HCT116 (cell line): ENCODE measurements around the gene MAP2K3. TPM values are rescaled to one million over a fixed set of nuclear protein-coding genes. Genes with fewer than 3 reads are reported as not detected.

Experiments
- ATAC-seq: fragments of 200-7000 bp; cut with Tn5 transposase; 2 replicates; pipeline ENCODE4 v1.9.1; 2020; ENCODE audit warnings: mild to moderate bottlenecking, moderate library complexity
- BruUV-seq: library from RNA; stranded (reverse); fragments of 400-500 nt; replicated peaks from 2 replicates; lab custom pipeline; 2021; lab: Mats Ljungman, UMichigan
- CTCF ChIA-PET: fragments of 300-600 bp; sonication (Branson Sonifier 250); formaldehyde crosslinking; loops from one replicate; lab custom pipeline; 2021; ENCODE audit warnings: antibody characterized with exemption; lab: Charles Lee
- POLR2A ChIA-PET: fragments of 300-600, 350-600 bp; sonication (Branson Sonifier 250); formaldehyde crosslinking; loops from one replicate; lab custom pipeline; 2021; ENCODE audit warnings: antibody characterized with exemption; lab: Charles Lee
- RAD21 ChIA-PET, 2 experiments: fragments of 300-600 bp; sonication (Branson Sonifier 250); formaldehyde crosslinking; loops; one replicate each; lab custom pipeline; 2023; ENCODE audit warnings: low total read pairs in 2 of 2; ENCODE audit not compliant: uncharacterized antibody in 2 of 2, unreplicated experiment in 2 of 2, low non-redundant PET in 1 of 2; lab: Charles Lee
- DNase-seq: peaks from one replicate; pipeline ENCODE4 v3.0.0-alpha.2; 2010; ENCODE audit warnings: low read depth, low spot score
- H2AFZ ChIP-seq: fragments of 200-600 bp; shearing (Covaris generic), sonication (generic); 2 replicates; pipeline ENCODE4 v1.6.1; 2017; ENCODE audit warnings: low read depth, mixed run types, mixed read lengths, antibody characterized with exemption, low read length; ENCODE audit not compliant: poor library complexity, severe bottlenecking
- H3K27ac ChIP-seq: 2 replicates; pipeline ENCODE4 v1.5.1; 2012; ENCODE audit warnings: low read depth, low read length
- H3K27me3 ChIP-seq: fragments of 200-600 bp; sonication (generic); 2 replicates; pipeline ENCODE4 v1.6.1; 2016; ENCODE audit warnings: mixed run types, low read length, mixed read lengths; ENCODE audit not compliant: insufficient read depth
- H3K36me3 ChIP-seq, 2 experiments: fragments of 200-500 bp in 1 of 2; fragments of 200-600 bp in 1 of 2; sonication (Bioruptor generic) in 1 of 2; sonication (generic) in 1 of 2; 2 replicates each; pipeline versions ENCODE4 v1.5.1 to v1.6.1; 2014 to 2016; ENCODE audit warnings: low read length in 2 of 2, inconsistent platforms in 1 of 2, mixed read lengths in 1 of 2, mixed run types in 1 of 2; ENCODE audit not compliant: insufficient read depth in 2 of 2, control insufficient read depth in 1 of 2
- H3K4me1 ChIP-seq, 2 experiments: fragments of 200-600 bp in 1 of 2; sonication (generic) in 1 of 2; 2 replicates each; pipeline versions ENCODE4 v1.5.1 to v1.6.1; 2012 to 2017; ENCODE audit warnings: low read length in 2 of 2, inconsistent platforms in 1 of 2, mild to moderate bottlenecking in 1 of 2, mixed read lengths in 1 of 2, mixed run types in 1 of 2, moderate library complexity in 1 of 2; ENCODE audit not compliant: insufficient read depth in 2 of 2, control insufficient read depth in 1 of 2
- H3K4me2 ChIP-seq: fragments of 200-600 bp; sonication (generic); 2 replicates; pipeline ENCODE4 v1.6.1; 2017; ENCODE audit warnings: mixed run types, low read length, mixed read lengths
- H3K4me3 ChIP-seq, 2 experiments: fragments of 200-600 bp in 1 of 2; sonication (generic) in 1 of 2; replicated peaks in 1 of 2; 2 replicates each; pipeline ENCODE4 v1.5.1; 2011 to 2016; ENCODE audit warnings: low read length in 2 of 2, control low read depth in 1 of 2, low read depth in 1 of 2, mild to moderate bottlenecking in 1 of 2, mixed read lengths in 1 of 2, mixed run types in 1 of 2
- H3K79me2 ChIP-seq: fragments of 200-600 bp; sonication (generic); 2 replicates; pipeline ENCODE4 v1.6.1; 2017; ENCODE audit warnings: mild to moderate bottlenecking, mixed run types, low read length, moderate library complexity, mixed read lengths; ENCODE audit not compliant: insufficient read depth
- H3K9ac ChIP-seq: fragments of 200-600 bp; sonication (generic); 2 replicates; pipeline ENCODE4 v1.6.1; 2016; ENCODE audit warnings: low read length, mixed read lengths
- H3K9me2 ChIP-seq: fragments of 200-600 bp; sonication (generic), shearing (Covaris generic); 2 replicates; pipeline ENCODE4 v1.6.1; 2017; ENCODE audit warnings: mixed run types, mild to moderate bottlenecking, moderate library complexity; ENCODE audit not compliant: insufficient read depth
- H3K9me3 ChIP-seq, 2 experiments: fragments of 200-500 bp in 1 of 2; fragments of 200-600 bp in 1 of 2; sonication (Bioruptor generic) in 1 of 2; sonication (generic) in 1 of 2; 2 replicates each; pipeline ENCODE4 v1.6.1; 2014 to 2017; ENCODE audit warnings: low read length in 2 of 2, mixed read lengths in 2 of 2, inconsistent platforms in 1 of 2, low read depth in 1 of 2, mild to moderate bottlenecking in 1 of 2, mixed run types in 1 of 2, moderate library complexity in 1 of 2; ENCODE audit not compliant: control insufficient read depth in 1 of 2, insufficient read depth in 1 of 2
- H4K20me1 ChIP-seq: fragments of 200-600 bp; sonication (generic), shearing (Covaris generic); 2 replicates; pipeline ENCODE4 v1.6.1; 2017; ENCODE audit warnings: mixed run types, mild to moderate bottlenecking, moderate library complexity; ENCODE audit not compliant: insufficient read depth
- CBX3 ChIP-seq: IDR thresholded peaks from 2 replicates; pipeline ENCODE4 v1.6.1; 2012; ENCODE audit warnings: low read depth
- CEBPB ChIP-seq: IDR thresholded peaks from 2 replicates; pipeline ENCODE4 v1.6.1; 2012; ENCODE audit warnings: low read depth
- EGR1 ChIP-seq: IDR thresholded peaks from 2 replicates; pipeline ENCODE4 v1.6.1; 2012; ENCODE audit warnings: low read depth
- EZH2phosphoT487 ChIP-seq: fragments of 200-600 bp; IDR thresholded peaks from 2 replicates; pipeline ENCODE4 v1.6.1; 2018; ENCODE audit warnings: antibody characterized with exemption, borderline replicate concordance
- FOSL1 ChIP-seq: IDR thresholded peaks from 2 replicates; pipeline ENCODE4 v1.6.1; 2012; ENCODE audit warnings: low read depth
- JUND ChIP-seq: IDR thresholded peaks from 2 replicates; pipeline ENCODE4 v1.6.1; 2012
- POLR2A ChIP-seq: IDR thresholded peaks from 2 replicates; pipeline ENCODE4 v1.7.0; 2011; ENCODE audit warnings: borderline replicate concordance; ENCODE audit not compliant: insufficient read depth, insufficient read length; ENCODE audit errors: extremely low read depth
- POLR2AphosphoS5 ChIP-seq: IDR thresholded peaks from 2 replicates; pipeline ENCODE4 v1.6.1; 2011; ENCODE audit warnings: mild to moderate bottlenecking, low read depth, low read length, moderate library complexity
- RAD21 ChIP-seq: IDR thresholded peaks from 2 replicates; pipeline ENCODE4 v1.6.1; 2012; ENCODE audit warnings: low read depth, mild to moderate bottlenecking
- SP1 ChIP-seq: IDR thresholded peaks from 2 replicates; pipeline ENCODE4 v1.6.1; 2012; ENCODE audit warnings: low read depth
- SRF ChIP-seq: IDR thresholded peaks from 2 replicates; pipeline ENCODE4 v1.6.1; 2012; ENCODE audit warnings: low read depth
- TCF7L2 ChIP-seq: IDR thresholded peaks from 2 replicates; pipeline ENCODE4 v1.7.0; 2011; ENCODE audit warnings: borderline replicate concordance, inconsistent platforms; ENCODE audit not compliant: insufficient read depth, insufficient read length; ENCODE audit errors: extremely low read depth
- YY1 ChIP-seq: IDR thresholded peaks from 2 replicates; pipeline ENCODE4 v1.6.1; 2011; ENCODE audit warnings: low read length, low read depth, moderate library complexity, mild to moderate bottlenecking; ENCODE audit not compliant: insufficient replicate concordance; ENCODE audit errors: extremely low read depth
- ZFX ChIP-seq: fragments of 450-650 bp; IDR thresholded peaks from 2 replicates; pipeline ENCODE4 v1.6.1; 2017
- ZNF274 ChIP-seq: fragments of 200-500 bp; sonication (Bioruptor generic); IDR thresholded peaks from 2 replicates; pipeline ENCODE4 v1.6.1; 2014; ENCODE audit warnings: mild to moderate bottlenecking, low read depth, low read length, inconsistent platforms
- intact Hi-C: fragments of 100-400 bp; cut with micrococcal nuclease; formaldehyde crosslinking; loops from 2 replicates; pipeline ENCODE4 v1.10.0; 2022
- total RNA-seq: library from RNA; stranded (reverse); gene quantifications from one replicate; pipeline ENCODE4 v1.2.1, GENCODE V29; 2021; ENCODE audit not compliant: unreplicated experiment
- TF ChIP-seq, protein P1 (sequence below): IDR thresholded peaks from 2 replicates; pipeline ENCODE4 v1.6.1; 2012
- TF ChIP-seq, protein P2 (sequence below): IDR thresholded peaks from 2 replicates; pipeline ENCODE4 v1.6.1; 2012; ENCODE audit warnings: low read depth
- TF ChIP-seq, protein P3 (sequence below): IDR thresholded peaks from 2 replicates; pipeline ENCODE4 v1.6.1; 2011; ENCODE audit warnings: mild to moderate bottlenecking, low read length, moderate library complexity; ENCODE audit not compliant: insufficient replicate concordance; ENCODE audit errors: extremely low read depth
- TF ChIP-seq, protein P4 (sequence below), 3 experiments: fragments of 200-600 bp in 1 of 3; sonication (generic) in 1 of 3; IDR thresholded peaks in 2 of 3; conservative IDR thresholded peaks in 1 of 3; 2 replicates each; pipeline ENCODE4 v1.5.1; 2012 to 2017; ENCODE audit warnings: low read depth in 2 of 3, low read length in 2 of 3, antibody characterized with exemption in 1 of 3, borderline replicate concordance in 1 of 3, control low read depth in 1 of 3, mild to moderate bottlenecking in 1 of 3, mixed read lengths in 1 of 3, mixed run types in 1 of 3, moderate library complexity in 1 of 3; ENCODE audit not compliant: insufficient read depth in 1 of 3

Gene MAP2K3
- total RNA-seq, 1 experiment from 2014 or later: 96.7 TPM

DNA sequence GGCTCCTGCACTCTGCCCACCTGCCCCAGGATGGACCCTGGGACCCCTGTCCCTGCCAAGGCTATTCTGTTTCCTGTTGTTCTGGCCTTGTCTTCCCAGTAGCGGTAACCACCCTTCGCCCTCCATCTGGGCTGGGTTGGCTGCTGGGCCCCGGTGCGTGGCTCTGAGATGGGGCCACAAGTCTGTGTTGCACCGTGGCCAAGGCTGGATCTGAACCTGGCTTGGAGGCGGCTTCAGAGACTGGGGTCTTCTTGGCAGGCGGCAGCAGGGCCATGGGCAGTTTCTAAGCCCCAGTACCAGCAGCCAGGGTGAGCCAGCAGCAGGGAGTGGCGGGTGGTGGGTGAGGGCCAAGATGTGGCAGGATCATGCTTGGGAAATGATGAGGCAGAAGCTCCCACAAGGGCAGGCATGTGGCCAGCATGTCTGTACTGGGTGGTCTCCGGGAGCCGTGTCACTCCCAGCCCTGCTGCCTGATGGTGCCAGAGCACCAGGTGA, 12.6 kb downstream of the MAP2K3 start:
- Histone ChIP-seq H3K36me3 (peaks cover 18 to 36% of the 10 kb centered on the region in 2 experiments), H3K9me3 (peaks cover 0 to 3% of the 10 kb centered on the region in 2 experiments; a peak in 1 of 4 replicates), H3K9ac (no peak overlapping the region), H3K4me2 (no peak overlapping the region), H4K20me1 (no peaks in the 10 kb centered on the region; the same call in 1 of the 2 replicates), H3K4me1 (no peaks in the 10 kb centered on the region), H3K79me2 (peaks cover 72% of the 10 kb centered on the region), H3K9me2 (no peaks in the 10 kb centered on the region), H2AFZ (no peak overlapping the region), H3K27me3 (no peaks in the 10 kb centered on the region), H3K4me3 (no peak overlapping the region), H3K27ac (no peak overlapping the region)
- TF ChIP-seq, protein P1, sequence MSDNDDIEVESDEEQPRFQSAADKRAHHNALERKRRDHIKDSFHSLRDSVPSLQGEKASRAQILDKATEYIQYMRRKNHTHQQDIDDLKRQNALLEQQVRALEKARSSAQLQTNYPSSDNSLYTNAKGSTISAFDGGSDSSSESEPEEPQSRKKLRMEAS: no peak
- TF ChIP-seq, protein P2, sequence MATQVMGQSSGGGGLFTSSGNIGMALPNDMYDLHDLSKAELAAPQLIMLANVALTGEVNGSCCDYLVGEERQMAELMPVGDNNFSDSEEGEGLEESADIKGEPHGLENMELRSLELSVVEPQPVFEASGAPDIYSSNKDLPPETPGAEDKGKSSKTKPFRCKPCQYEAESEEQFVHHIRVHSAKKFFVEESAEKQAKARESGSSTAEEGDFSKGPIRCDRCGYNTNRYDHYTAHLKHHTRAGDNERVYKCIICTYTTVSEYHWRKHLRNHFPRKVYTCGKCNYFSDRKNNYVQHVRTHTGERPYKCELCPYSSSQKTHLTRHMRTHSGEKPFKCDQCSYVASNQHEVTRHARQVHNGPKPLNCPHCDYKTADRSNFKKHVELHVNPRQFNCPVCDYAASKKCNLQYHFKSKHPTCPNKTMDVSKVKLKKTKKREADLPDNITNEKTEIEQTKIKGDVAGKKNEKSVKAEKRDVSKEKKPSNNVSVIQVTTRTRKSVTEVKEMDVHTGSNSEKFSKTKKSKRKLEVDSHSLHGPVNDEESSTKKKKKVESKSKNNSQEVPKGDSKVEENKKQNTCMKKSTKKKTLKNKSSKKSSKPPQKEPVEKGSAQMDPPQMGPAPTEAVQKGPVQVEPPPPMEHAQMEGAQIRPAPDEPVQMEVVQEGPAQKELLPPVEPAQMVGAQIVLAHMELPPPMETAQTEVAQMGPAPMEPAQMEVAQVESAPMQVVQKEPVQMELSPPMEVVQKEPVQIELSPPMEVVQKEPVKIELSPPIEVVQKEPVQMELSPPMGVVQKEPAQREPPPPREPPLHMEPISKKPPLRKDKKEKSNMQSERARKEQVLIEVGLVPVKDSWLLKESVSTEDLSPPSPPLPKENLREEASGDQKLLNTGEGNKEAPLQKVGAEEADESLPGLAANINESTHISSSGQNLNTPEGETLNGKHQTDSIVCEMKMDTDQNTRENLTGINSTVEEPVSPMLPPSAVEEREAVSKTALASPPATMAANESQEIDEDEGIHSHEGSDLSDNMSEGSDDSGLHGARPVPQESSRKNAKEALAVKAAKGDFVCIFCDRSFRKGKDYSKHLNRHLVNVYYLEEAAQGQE: no peak
- TF ChIP-seq EZH2phosphoT487 (no peak), ZNF274 (no peak), ZFX (no peak), TCF7L2 (no peak), POLR2AphosphoS5 (no peak), EGR1 (no peak), POLR2A (no peak), SRF (no peak), JUND (no peak), CEBPB (no peak), SP1 (no peak), CBX3 (no peak), FOSL1 (no peak), RAD21 (no peak), YY1 (no peak)
- TF ChIP-seq, protein P3, sequence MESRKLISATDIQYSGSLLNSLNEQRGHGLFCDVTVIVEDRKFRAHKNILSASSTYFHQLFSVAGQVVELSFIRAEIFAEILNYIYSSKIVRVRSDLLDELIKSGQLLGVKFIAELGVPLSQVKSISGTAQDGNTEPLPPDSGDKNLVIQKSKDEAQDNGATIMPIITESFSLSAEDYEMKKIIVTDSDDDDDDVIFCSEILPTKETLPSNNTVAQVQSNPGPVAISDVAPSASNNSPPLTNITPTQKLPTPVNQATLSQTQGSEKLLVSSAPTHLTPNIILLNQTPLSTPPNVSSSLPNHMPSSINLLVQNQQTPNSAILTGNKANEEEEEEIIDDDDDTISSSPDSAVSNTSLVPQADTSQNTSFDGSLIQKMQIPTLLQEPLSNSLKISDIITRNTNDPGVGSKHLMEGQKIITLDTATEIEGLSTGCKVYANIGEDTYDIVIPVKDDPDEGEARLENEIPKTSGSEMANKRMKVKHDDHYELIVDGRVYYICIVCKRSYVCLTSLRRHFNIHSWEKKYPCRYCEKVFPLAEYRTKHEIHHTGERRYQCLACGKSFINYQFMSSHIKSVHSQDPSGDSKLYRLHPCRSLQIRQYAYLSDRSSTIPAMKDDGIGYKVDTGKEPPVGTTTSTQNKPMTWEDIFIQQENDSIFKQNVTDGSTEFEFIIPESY: no peak
- TF ChIP-seq, protein P4, sequence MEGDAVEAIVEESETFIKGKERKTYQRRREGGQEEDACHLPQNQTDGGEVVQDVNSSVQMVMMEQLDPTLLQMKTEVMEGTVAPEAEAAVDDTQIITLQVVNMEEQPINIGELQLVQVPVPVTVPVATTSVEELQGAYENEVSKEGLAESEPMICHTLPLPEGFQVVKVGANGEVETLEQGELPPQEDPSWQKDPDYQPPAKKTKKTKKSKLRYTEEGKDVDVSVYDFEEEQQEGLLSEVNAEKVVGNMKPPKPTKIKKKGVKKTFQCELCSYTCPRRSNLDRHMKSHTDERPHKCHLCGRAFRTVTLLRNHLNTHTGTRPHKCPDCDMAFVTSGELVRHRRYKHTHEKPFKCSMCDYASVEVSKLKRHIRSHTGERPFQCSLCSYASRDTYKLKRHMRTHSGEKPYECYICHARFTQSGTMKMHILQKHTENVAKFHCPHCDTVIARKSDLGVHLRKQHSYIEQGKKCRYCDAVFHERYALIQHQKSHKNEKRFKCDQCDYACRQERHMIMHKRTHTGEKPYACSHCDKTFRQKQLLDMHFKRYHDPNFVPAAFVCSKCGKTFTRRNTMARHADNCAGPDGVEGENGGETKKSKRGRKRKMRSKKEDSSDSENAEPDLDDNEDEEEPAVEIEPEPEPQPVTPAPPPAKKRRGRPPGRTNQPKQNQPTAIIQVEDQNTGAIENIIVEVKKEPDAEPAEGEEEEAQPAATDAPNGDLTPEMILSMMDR (IDR thresholded peaks at IDR 0.05 in 2 of 3, conservative IDR thresholded peaks at IDR 0.05 in 1 of 3; ENCODE audit: borderline replicate concordance in 1 of 3, insufficient read depth in 1 of 3, low read depth in 2 of 3, low read length in 2 of 3): no peak
- BruUV-seq: no TSS peak
- DNase-seq (no peak), ATAC-seq (no peak)
- intact Hi-C loops: no loop called here
- POLR2A ChIA-PET: no interaction called here
- CTCF ChIA-PET: no interaction called here
- RAD21 ChIA-PET: no interaction called here
